Stimulated activated CD4-positive, alpha-beta T cell treated with anti-CD3 and anti-CD28 coated beads, Interleukin-12 subunit alpha, Interleukin-12 subunit beta, amount 100 ng/mL, for 48 hours (primary cell): ENCODE results near the gene MPPED1.

Experiments
- DNase-seq, 3 donors: peaks; one replicate each; pipeline ENCODE4 v3.0.0-alpha.2; 2020; ENCODE audit warnings: low read depth in 2 of 3, low spot score in 1 of 3

MPPED1 gene

GRCh38 chr22:43474161-43475101 lies 62.6 kb downstream of the MPPED1 start:
- no peak for DNase-seq

- DNase-seq: no peak
Observed at GRCh38 chr22:43475549-43476076, 63.8 kb downstream of the MPPED1 start.

GRCh38 chr22:43476341-43476740 lies 64.5 kb downstream of the MPPED1 start:
- no peak for DNase-seq

GRCh38 chr22:43476751-43477725 lies 65.2 kb downstream of the MPPED1 start:
- no peak for DNase-seq

- no peak for DNase-seq
Observed at GRCh38 chr22:43477966-43478365, 66.2 kb downstream of the MPPED1 start.

- DNase-seq: no peak
Observed at GRCh38 chr22:43478621-43479300, 66.9 kb downstream of the MPPED1 start.

- no peak for DNase-seq
Observed at GRCh38 chr22:43479301-43479950, 67.6 kb downstream of the MPPED1 start.

- DNase-seq: no peak
Observed at GRCh38 chr22:43479962-43480361, 68.1 kb downstream of the MPPED1 start.

- DNase-seq: peak in 1 of 3 donors; percentile 4
Observed at GRCh38 chr22:43481568-43482317, 69.9 kb downstream of the MPPED1 start.

GRCh38 chr22:43482318-43482625 lies 70.5 kb downstream of the MPPED1 start:
- DNase-seq: no peak

GRCh38 chr22:43483266-43483665 lies 71.5 kb downstream of the MPPED1 start:
- no peak for DNase-seq

- DNase-seq: no peak
Observed at GRCh38 chr22:43483669-43484068, 71.9 kb downstream of the MPPED1 start.

- no peak for DNase-seq
Observed at GRCh38 chr22:43484227-43484626, 72.4 kb downstream of the MPPED1 start.

- DNase-seq: no peak
Observed at GRCh38 chr22:43485502-43486089, 73.8 kb downstream of the MPPED1 start.

GRCh38 chr22:43487311-43488030 lies 75.7 kb downstream of the MPPED1 start:
- DNase-seq: no peak

- DNase-seq: no peak
Observed at GRCh38 chr22:43488031-43488866, 76.4 kb downstream of the MPPED1 start.

GRCh38 chr22:43488937-43489336 lies 77.1 kb downstream of the MPPED1 start:
- no peak for DNase-seq

- no peak for DNase-seq
Observed at GRCh38 chr22:43490311-43490710, 78.5 kb downstream of the MPPED1 start.
